ENCODE measurements around the gene ITPKC. TPM values are rescaled to one million over a fixed set of nuclear protein-coding genes. Genes with fewer than 3 reads are reported as not detected.

The ITPKC gene
- total RNA-seq, 1 experiment from 2014 or later, result 11.4 TPM

DNA sequence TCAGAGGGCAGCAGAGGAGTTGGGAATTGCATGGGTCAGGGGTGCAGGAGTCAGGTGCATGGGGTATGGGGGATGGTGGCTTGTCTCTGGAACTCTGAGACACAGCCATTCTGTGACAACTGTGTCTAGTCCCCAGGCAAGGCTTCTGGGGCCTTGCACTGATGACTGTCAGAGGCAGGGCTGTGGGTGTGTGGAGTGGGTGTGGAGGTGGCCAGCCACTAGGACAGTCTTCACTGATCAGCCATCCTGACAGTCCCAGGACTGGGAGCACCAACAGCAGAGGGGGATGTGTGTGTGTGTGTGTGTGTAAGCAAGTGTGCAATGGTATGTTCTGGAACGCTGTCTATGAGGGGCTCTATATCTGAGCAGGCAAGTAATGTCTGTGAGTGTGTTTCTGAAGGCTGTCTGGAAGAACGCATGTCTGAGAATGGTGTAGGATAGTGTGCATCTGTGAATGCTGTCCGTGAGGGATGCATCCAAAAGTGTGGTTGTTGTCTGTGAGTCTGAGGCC lies 31.8 kb upstream of the ITPKC start:
- Histone ChIP-seq H3K36me3 (ENCODE audit: control insufficient read depth in 1 of 2, insufficient read depth in 2 of 2, low read length in 2 of 2) (peaks cover 18 to 45% of the 10 kb centered on the region in 2 experiments), H3K27me3 (ENCODE audit: insufficient read depth, low read length) (no peaks in the 10 kb centered on the region), H3K4me1 (ENCODE audit: control insufficient read depth in 1 of 2, insufficient read depth in 2 of 2, low read length in 2 of 2) (peaks cover 6 to 12% of the 10 kb centered on the region in 2 experiments; a peak in 3 of 4 replicates), H3K4me3 (replicated peaks in 1 of 2; ENCODE audit: low read depth in 1 of 2, low read length in 2 of 2) (no peak overlapping the region), H3K27ac (ENCODE audit: low read depth, low read length) (no peak overlapping the region), H4K20me1 (ENCODE audit: insufficient read depth) (no peaks in the 10 kb centered on the region), H3K4me2 (ENCODE audit: low read length) (no peak overlapping the region), H2AFZ (ENCODE audit: low read depth, low read length, poor library complexity, severe bottlenecking) (no peak overlapping the region), H3K9ac (ENCODE audit: low read length) (no peak overlapping the region), H3K9me2 (ENCODE audit: insufficient read depth) (no peaks in the 10 kb centered on the region), H3K79me2 (ENCODE audit: insufficient read depth, low read length) (peaks cover 27% of the 10 kb centered on the region), H3K9me3 (ENCODE audit: control insufficient read depth in 1 of 2, insufficient read depth in 1 of 2, low read depth in 1 of 2, low read length in 2 of 2) (no peaks in the 10 kb centered on the region)
- ChIA-PET CTCF (no interaction called here), POLR2A (no interaction called here), RAD21 (ENCODE audit: low non-redundant PET in 1 of 2, low total read pairs in 2 of 2, uncharacterized antibody in 2 of 2, unreplicated experiment in 2 of 2) (no interaction called here)
- intact Hi-C loops (cut with micrococcal nuclease), result no loop called here
- no peak for TF ChIP-seq SRF (IDR thresholded peaks at IDR 0.05; ENCODE audit: low read depth)
- no peak for TF ChIP-seq CBX3 (IDR thresholded peaks at IDR 0.05; ENCODE audit: low read depth)
- no peak for TF ChIP-seq SP1 (IDR thresholded peaks at IDR 0.05; ENCODE audit: low read depth)
- TF ChIP-seq POLR2AphosphoS5 (IDR thresholded peaks at IDR 0.05; ENCODE audit: low read depth, low read length), result no peak
- TF ChIP-seq SIN3A (IDR thresholded peaks at IDR 0.05; ENCODE audit: low read depth), result no peak
- TF ChIP-seq EZH2phosphoT487 (IDR thresholded peaks at IDR 0.05; ENCODE audit: borderline replicate concordance), result no peak
- no peak for TF ChIP-seq EGR1 (IDR thresholded peaks at IDR 0.05; ENCODE audit: low read depth)
- TF ChIP-seq YY1 (IDR thresholded peaks at IDR 0.05; ENCODE audit: extremely low read depth, insufficient replicate concordance, low read depth, low read length), result no peak
- TF ChIP-seq MAX (IDR thresholded peaks at IDR 0.05), result no peak
- TF ChIP-seq ELF1 (IDR thresholded peaks at IDR 0.05; ENCODE audit: borderline replicate concordance, low read depth), result no peak
- TF ChIP-seq CTCF (IDR thresholded peaks at IDR 0.05 in 2 of 3, conservative IDR thresholded peaks at IDR 0.05 in 1 of 3; ENCODE audit: borderline replicate concordance in 1 of 3, insufficient read depth in 1 of 3, low read depth in 2 of 3, low read length in 2 of 3), result no peak
- TF ChIP-seq CEBPB (IDR thresholded peaks at IDR 0.05; ENCODE audit: low read depth), result no peak
- no peak for TF ChIP-seq RAD21 (IDR thresholded peaks at IDR 0.05; ENCODE audit: low read depth)
- no peak for TF ChIP-seq JUND (IDR thresholded peaks at IDR 0.05)
- TF ChIP-seq ATF3 (IDR thresholded peaks at IDR 0.05), result no peak
- TF ChIP-seq TCF7L2 (IDR thresholded peaks at IDR 0.05; ENCODE audit: borderline replicate concordance, extremely low read depth, insufficient read depth, insufficient read length), result no peak
- BruUV-seq (replicated peaks), result no TSS peak
- ATAC-seq (no peak), DNase-seq (ENCODE audit: low read depth, low spot score) (no peak)
